GM23338 (cell line): ENCODE measurements around the gene HSD17B11.

Experiments used
- CREB1 ChIP-seq: fragments of 250-450 bp; sonication (Bioruptor Pico); IDR thresholded peaks from 2 replicates; pipeline ENCODE4 v1.5.0; 2020; ENCODE audit warnings: low read depth, mild to moderate bottlenecking, moderate library complexity
- EZH2phosphoT487 ChIP-seq: fragments of 200-600 bp; sonication (generic); IDR thresholded peaks from one replicate; pipeline ENCODE4 v1.8.1; 2018; ENCODE audit warnings: antibody characterized with exemption; ENCODE audit not compliant: unreplicated experiment
- JUNB ChIP-seq: IDR thresholded peaks from one replicate; pipeline ENCODE4 v1.6.1; 2016; ENCODE audit warnings: antibody characterized with exemption; ENCODE audit not compliant: unreplicated experiment
- NANOG ChIP-seq: IDR thresholded peaks from 2 replicates; pipeline ENCODE4 v1.6.1; 2016; ENCODE audit warnings: antibody characterized with exemption, borderline replicate concordance
- POLR2AphosphoS5 ChIP-seq: IDR thresholded peaks from 2 replicates; pipeline ENCODE4 v1.6.1; 2016; ENCODE audit warnings: antibody characterized with exemption, low read depth
- TF ChIP-seq, protein P1 (sequence below), 2 experiments: fragments of 200-600 bp in 1 of 2; sonication (generic) in 1 of 2; conservative IDR thresholded peaks; 2 replicates each; pipeline versions ENCODE4 v1.5.1 to v1.6.1; 2016 to 2017; ENCODE audit warnings: antibody characterized with exemption in 2 of 2, low read depth in 2 of 2, mild to moderate bottlenecking in 2 of 2, moderate library complexity in 1 of 2
- TF ChIP-seq, protein P2 (sequence below): fragments of 250-450 bp; sonication (Bioruptor Pico); IDR thresholded peaks from 2 replicates; pipeline ENCODE4 v1.5.0; 2020; ENCODE audit warnings: mild to moderate bottlenecking, moderate library complexity

DNA sequence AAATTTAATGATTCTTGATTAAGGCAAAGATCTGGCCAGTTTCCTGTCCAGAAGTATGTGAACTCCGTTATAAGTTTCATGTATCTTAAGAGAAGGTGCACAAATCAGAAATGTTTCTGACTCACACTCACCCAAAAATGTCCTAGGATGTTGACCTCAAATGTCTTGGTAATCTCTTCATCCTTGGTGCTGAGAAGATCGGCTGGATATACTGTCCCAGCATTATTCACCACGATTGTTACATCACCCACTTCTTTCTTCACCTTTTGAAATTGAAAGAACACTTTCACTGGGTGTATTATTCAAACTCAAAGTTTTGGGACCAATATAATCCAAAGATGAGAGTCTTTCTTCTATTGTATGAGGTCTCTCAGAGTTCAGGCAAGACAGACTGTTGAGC, 74.0 kb downstream of the HSD17B11 start:
- TF ChIP-seq, protein P1, sequence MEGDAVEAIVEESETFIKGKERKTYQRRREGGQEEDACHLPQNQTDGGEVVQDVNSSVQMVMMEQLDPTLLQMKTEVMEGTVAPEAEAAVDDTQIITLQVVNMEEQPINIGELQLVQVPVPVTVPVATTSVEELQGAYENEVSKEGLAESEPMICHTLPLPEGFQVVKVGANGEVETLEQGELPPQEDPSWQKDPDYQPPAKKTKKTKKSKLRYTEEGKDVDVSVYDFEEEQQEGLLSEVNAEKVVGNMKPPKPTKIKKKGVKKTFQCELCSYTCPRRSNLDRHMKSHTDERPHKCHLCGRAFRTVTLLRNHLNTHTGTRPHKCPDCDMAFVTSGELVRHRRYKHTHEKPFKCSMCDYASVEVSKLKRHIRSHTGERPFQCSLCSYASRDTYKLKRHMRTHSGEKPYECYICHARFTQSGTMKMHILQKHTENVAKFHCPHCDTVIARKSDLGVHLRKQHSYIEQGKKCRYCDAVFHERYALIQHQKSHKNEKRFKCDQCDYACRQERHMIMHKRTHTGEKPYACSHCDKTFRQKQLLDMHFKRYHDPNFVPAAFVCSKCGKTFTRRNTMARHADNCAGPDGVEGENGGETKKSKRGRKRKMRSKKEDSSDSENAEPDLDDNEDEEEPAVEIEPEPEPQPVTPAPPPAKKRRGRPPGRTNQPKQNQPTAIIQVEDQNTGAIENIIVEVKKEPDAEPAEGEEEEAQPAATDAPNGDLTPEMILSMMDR (conservative IDR thresholded peaks at IDR 0.05; ENCODE audit: low read depth in 2 of 2): no peak
- no peak for TF ChIP-seq CREB1 (CRISPR knock-in tag)
- TF ChIP-seq, protein P2, sequence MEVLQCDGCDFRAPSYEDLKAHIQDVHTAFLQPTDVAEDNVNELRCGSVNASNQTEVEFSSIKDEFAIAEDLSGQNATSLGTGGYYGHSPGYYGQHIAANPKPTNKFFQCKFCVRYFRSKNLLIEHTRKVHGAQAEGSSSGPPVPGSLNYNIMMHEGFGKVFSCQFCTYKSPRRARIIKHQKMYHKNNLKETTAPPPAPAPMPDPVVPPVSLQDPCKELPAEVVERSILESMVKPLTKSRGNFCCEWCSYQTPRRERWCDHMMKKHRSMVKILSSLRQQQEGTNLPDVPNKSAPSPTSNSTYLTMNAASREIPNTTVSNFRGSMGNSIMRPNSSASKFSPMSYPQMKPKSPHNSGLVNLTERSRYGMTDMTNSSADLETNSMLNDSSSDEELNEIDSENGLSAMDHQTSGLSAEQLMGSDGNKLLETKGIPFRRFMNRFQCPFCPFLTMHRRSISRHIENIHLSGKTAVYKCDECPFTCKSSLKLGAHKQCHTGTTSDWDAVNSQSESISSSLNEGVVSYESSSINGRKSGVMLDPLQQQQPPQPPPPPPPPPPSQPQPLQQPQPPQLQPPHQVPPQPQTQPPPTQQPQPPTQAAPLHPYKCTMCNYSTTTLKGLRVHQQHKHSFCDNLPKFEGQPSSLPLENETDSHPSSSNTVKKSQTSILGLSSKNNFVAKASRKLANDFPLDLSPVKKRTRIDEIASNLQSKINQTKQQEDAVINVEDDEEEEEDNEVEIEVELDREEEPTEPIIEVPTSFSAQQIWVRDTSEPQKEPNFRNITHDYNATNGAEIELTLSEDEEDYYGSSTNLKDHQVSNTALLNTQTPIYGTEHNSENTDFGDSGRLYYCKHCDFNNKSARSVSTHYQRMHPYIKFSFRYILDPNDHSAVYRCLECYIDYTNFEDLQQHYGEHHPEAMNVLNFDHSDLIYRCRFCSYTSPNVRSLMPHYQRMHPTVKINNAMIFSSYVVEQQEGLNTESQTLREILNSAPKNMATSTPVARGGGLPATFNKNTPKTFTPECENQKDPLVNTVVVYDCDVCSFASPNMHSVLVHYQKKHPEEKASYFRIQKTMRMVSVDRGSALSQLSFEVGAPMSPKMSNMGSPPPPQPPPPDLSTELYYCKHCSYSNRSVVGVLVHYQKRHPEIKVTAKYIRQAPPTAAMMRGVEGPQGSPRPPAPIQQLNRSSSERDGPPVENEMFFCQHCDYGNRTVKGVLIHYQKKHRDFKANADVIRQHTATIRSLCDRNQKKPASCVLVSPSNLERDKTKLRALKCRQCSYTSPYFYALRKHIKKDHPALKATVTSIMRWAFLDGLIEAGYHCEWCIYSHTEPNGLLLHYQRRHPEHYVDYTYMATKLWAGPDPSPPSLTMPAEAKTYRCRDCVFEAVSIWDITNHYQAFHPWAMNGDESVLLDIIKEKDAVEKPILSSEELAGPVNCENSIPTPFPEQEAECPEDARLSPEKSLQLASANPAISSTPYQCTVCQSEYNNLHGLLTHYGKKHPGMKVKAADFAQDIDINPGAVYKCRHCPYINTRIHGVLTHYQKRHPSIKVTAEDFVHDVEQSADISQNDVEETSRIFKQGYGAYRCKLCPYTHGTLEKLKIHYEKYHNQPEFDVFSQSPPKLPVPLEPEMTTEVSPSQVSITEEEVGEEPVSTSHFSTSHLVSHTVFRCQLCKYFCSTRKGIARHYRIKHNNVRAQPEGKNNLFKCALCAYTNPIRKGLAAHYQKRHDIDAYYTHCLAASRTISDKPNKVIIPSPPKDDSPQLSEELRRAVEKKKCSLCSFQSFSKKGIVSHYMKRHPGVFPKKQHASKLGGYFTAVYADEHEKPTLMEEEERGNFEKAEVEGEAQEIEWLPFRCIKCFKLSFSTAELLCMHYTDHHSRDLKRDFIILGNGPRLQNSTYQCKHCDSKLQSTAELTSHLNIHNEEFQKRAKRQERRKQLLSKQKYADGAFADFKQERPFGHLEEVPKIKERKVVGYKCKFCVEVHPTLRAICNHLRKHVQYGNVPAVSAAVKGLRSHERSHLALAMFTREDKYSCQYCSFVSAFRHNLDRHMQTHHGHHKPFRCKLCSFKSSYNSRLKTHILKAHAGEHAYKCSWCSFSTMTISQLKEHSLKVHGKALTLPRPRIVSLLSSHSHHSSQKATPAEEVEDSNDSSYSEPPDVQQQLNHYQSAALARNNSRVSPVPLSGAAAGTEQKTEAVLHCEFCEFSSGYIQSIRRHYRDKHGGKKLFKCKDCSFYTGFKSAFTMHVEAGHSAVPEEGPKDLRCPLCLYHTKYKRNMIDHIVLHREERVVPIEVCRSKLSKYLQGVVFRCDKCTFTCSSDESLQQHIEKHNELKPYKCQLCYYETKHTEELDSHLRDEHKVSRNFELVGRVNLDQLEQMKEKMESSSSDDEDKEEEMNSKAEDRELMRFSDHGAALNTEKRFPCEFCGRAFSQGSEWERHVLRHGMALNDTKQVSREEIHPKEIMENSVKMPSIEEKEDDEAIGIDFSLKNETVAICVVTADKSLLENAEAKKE (CRISPR knock-in tag): no peak
- TF ChIP-seq POLR2AphosphoS5: no peak
- TF ChIP-seq EZH2phosphoT487: no peak
- no peak for TF ChIP-seq NANOG
- no peak for TF ChIP-seq JUNB
